KMS-11 (cell line): ENCODE results near the gene KCNAB3.

Experiments
- H2AFZ ChIP-seq: fragments of 200-600 bp; sonication (generic); 2 replicates; pipeline ENCODE4 v1.6.1; 2016; ENCODE audit warnings: antibody characterized with exemption, mixed run types, low read depth
- H3K27ac ChIP-seq: fragments of 200-600 bp; sonication (generic); 2 replicates; pipeline ENCODE4 v1.6.1; 2016; ENCODE audit warnings: mild to moderate bottlenecking, mixed run types
- H3K27me3 ChIP-seq: fragments of 200-600 bp; sonication (generic); 2 replicates; pipeline ENCODE4 v1.6.1; 2017; ENCODE audit warnings: mild to moderate bottlenecking, low read depth, mixed run types, moderate library complexity; ENCODE audit not compliant: insufficient read depth
- H3K36me3 ChIP-seq: fragments of 200-600 bp; sonication (generic); 2 replicates; pipeline ENCODE4 v1.6.1; 2017; ENCODE audit warnings: mild to moderate bottlenecking, mixed run types; ENCODE audit not compliant: insufficient read depth
- H3K4me1 ChIP-seq: fragments of 200-600 bp; sonication (generic); 2 replicates; pipeline ENCODE4 v1.6.1; 2016; ENCODE audit warnings: mild to moderate bottlenecking, low read depth, mixed run types; ENCODE audit not compliant: poor library complexity, severe bottlenecking
- H3K4me2 ChIP-seq: fragments of 200-600 bp; sonication (generic); 2 replicates; pipeline ENCODE4 v1.7.0; 2016; ENCODE audit warnings: mild to moderate bottlenecking, mixed run types
- H3K4me3 ChIP-seq: fragments of 200-600 bp; sonication (generic); IDR thresholded peaks from 2 replicates; pipeline ENCODE4 v1.6.1; 2017; ENCODE audit warnings: low read depth, low read length, mixed read lengths; ENCODE audit not compliant: insufficient read depth
- H3K79me2 ChIP-seq: fragments of 200-600 bp; sonication (generic); 2 replicates; pipeline ENCODE4 v1.6.1; 2016; ENCODE audit warnings: low read depth, mixed run types; ENCODE audit not compliant: insufficient read depth
- H3K9ac ChIP-seq: fragments of 200-600 bp; sonication (generic); 2 replicates; pipeline ENCODE4 v1.6.1; 2016; ENCODE audit warnings: mild to moderate bottlenecking, mixed run types
- H4K20me1 ChIP-seq: fragments of 200-600 bp; sonication (generic); 2 replicates; pipeline ENCODE4 v1.6.1; 2016; ENCODE audit warnings: mild to moderate bottlenecking, mixed run types; ENCODE audit not compliant: insufficient read depth
- CTCF ChIP-seq: fragments of 200-600 bp; sonication (generic); conservative IDR thresholded peaks from 2 replicates; pipeline ENCODE4 v1.6.1; 2017; ENCODE audit warnings: low read depth, mild to moderate bottlenecking, antibody characterized with exemption, low read length, moderate library complexity, mixed read lengths

Gene KCNAB3

GRCh38 chr17:7910281-7910680 lies 19.4 kb downstream of the KCNAB3 start:
- H3K4me3 ChIP-seq = no peak overlapping the region

GRCh38 chr17:7909089-7909488 lies 20.6 kb downstream of the KCNAB3 start:
- Histone ChIP-seq H3K4me1 (no peaks in the 10 kb centered on the region), H3K4me2 (no peak overlapping the region), H3K27me3 (no peaks in the 10 kb centered on the region), H3K27ac (no peak overlapping the region), H3K36me3 (no peaks in the 10 kb centered on the region), H4K20me1 (no peaks in the 10 kb centered on the region), H2AFZ (no peak overlapping the region), H3K4me3 (no peak overlapping the region), H3K79me2 (no peaks in the 10 kb centered on the region), H3K9ac (no peak overlapping the region)
- no peak for TF ChIP-seq CTCF

More at GRCh38 chr17:7910281-7910680, 19.4 kb downstream of the KCNAB3 start:
- Histone ChIP-seq H3K27me3 (no peaks in the 10 kb centered on the region), H3K4me1 (no peaks in the 10 kb centered on the region), H2AFZ (no peak overlapping the region), H3K27ac (no peak overlapping the region), H4K20me1 (no peaks in the 10 kb centered on the region), H3K4me2 (no peak overlapping the region), H3K9ac (no peak overlapping the region), H3K79me2 (no peaks in the 10 kb centered on the region), H3K36me3 (no peaks in the 10 kb centered on the region)
- TF ChIP-seq CTCF = no peak

- Histone ChIP-seq H3K9ac (no peak overlapping the region), H3K36me3 (no peaks in the 10 kb centered on the region), H3K4me2 (no peak overlapping the region), H3K4me3 (no peak overlapping the region), H3K27ac (no peak overlapping the region), H2AFZ (no peak overlapping the region), H3K79me2 (no peaks in the 10 kb centered on the region), H4K20me1 (no peaks in the 10 kb centered on the region), H3K4me1 (no peaks in the 10 kb centered on the region), H3K27me3 (no peaks in the 10 kb centered on the region)
- no peak for TF ChIP-seq CTCF
Observed at GRCh38 chr17:7903154-7904103, 26.2 kb downstream of the KCNAB3 start.

- Histone ChIP-seq H3K4me3 (no peak overlapping the region), H3K4me2 (no peak overlapping the region), H3K27me3 (no peaks in the 10 kb centered on the region), H3K4me1 (no peaks in the 10 kb centered on the region), H3K27ac (no peak overlapping the region), H4K20me1 (no peaks in the 10 kb centered on the region), H3K9ac (no peak overlapping the region), H2AFZ (no peak overlapping the region), H3K79me2 (no peaks in the 10 kb centered on the region), H3K36me3 (no peaks in the 10 kb centered on the region)
- no peak for TF ChIP-seq CTCF
Observed at GRCh38 chr17:7897773-7898172, 31.9 kb downstream of the KCNAB3 start.
